HCT116 (cell line): ENCODE measurements around the gene KIF26B. TPM values are rescaled to one million over a fixed set of nuclear protein-coding genes. Genes with fewer than 3 reads are reported as not detected.

Experiments
- ATAC-seq: fragments of 200-7000 bp; cut with Tn5 transposase; 2 replicates; pipeline ENCODE4 v1.9.1; 2020; ENCODE audit warnings: mild to moderate bottlenecking, moderate library complexity
- BruUV-seq: library from RNA; stranded (reverse); fragments of 400-500 nt; replicated peaks from 2 replicates; lab custom pipeline; 2021; lab: Mats Ljungman, UMichigan
- CTCF ChIA-PET: fragments of 300-600 bp; sonication (Branson Sonifier 250); formaldehyde crosslinking; loops from one replicate; lab custom pipeline; 2021; ENCODE audit warnings: antibody characterized with exemption; lab: Charles Lee
- POLR2A ChIA-PET: fragments of 300-600, 350-600 bp; sonication (Branson Sonifier 250); formaldehyde crosslinking; loops from one replicate; lab custom pipeline; 2021; ENCODE audit warnings: antibody characterized with exemption; lab: Charles Lee
- RAD21 ChIA-PET, 2 experiments: fragments of 300-600 bp; sonication (Branson Sonifier 250); formaldehyde crosslinking; loops; one replicate each; lab custom pipeline; 2023; ENCODE audit warnings: low total read pairs in 2 of 2; ENCODE audit not compliant: uncharacterized antibody in 2 of 2, unreplicated experiment in 2 of 2, low non-redundant PET in 1 of 2; lab: Charles Lee
- DNase-seq: peaks from one replicate; pipeline ENCODE4 v3.0.0-alpha.2; 2010; ENCODE audit warnings: low read depth, low spot score
- H2AFZ ChIP-seq: fragments of 200-600 bp; shearing (Covaris generic), sonication (generic); 2 replicates; pipeline ENCODE4 v1.6.1; 2017; ENCODE audit warnings: low read depth, mixed run types, mixed read lengths, antibody characterized with exemption, low read length; ENCODE audit not compliant: poor library complexity, severe bottlenecking
- H3K27ac ChIP-seq: 2 replicates; pipeline ENCODE4 v1.5.1; 2012; ENCODE audit warnings: low read depth, low read length
- H3K27me3 ChIP-seq: fragments of 200-600 bp; sonication (generic); 2 replicates; pipeline ENCODE4 v1.6.1; 2016; ENCODE audit warnings: mixed run types, low read length, mixed read lengths; ENCODE audit not compliant: insufficient read depth
- H3K36me3 ChIP-seq, 2 experiments: fragments of 200-500 bp in 1 of 2; fragments of 200-600 bp in 1 of 2; sonication (Bioruptor generic) in 1 of 2; sonication (generic) in 1 of 2; 2 replicates each; pipeline versions ENCODE4 v1.5.1 to v1.6.1; 2014 to 2016; ENCODE audit warnings: low read length in 2 of 2, inconsistent platforms in 1 of 2, mixed read lengths in 1 of 2, mixed run types in 1 of 2; ENCODE audit not compliant: insufficient read depth in 2 of 2, control insufficient read depth in 1 of 2
- H3K4me1 ChIP-seq, 2 experiments: fragments of 200-600 bp in 1 of 2; sonication (generic) in 1 of 2; 2 replicates each; pipeline versions ENCODE4 v1.5.1 to v1.6.1; 2012 to 2017; ENCODE audit warnings: low read length in 2 of 2, inconsistent platforms in 1 of 2, mild to moderate bottlenecking in 1 of 2, mixed read lengths in 1 of 2, mixed run types in 1 of 2, moderate library complexity in 1 of 2; ENCODE audit not compliant: insufficient read depth in 2 of 2, control insufficient read depth in 1 of 2
- H3K4me2 ChIP-seq: fragments of 200-600 bp; sonication (generic); 2 replicates; pipeline ENCODE4 v1.6.1; 2017; ENCODE audit warnings: mixed run types, low read length, mixed read lengths
- H3K4me3 ChIP-seq, 2 experiments: fragments of 200-600 bp in 1 of 2; sonication (generic) in 1 of 2; replicated peaks in 1 of 2; 2 replicates each; pipeline ENCODE4 v1.5.1; 2011 to 2016; ENCODE audit warnings: low read length in 2 of 2, control low read depth in 1 of 2, low read depth in 1 of 2, mild to moderate bottlenecking in 1 of 2, mixed read lengths in 1 of 2, mixed run types in 1 of 2
- H3K79me2 ChIP-seq: fragments of 200-600 bp; sonication (generic); 2 replicates; pipeline ENCODE4 v1.6.1; 2017; ENCODE audit warnings: mild to moderate bottlenecking, mixed run types, low read length, moderate library complexity, mixed read lengths; ENCODE audit not compliant: insufficient read depth
- H3K9ac ChIP-seq: fragments of 200-600 bp; sonication (generic); 2 replicates; pipeline ENCODE4 v1.6.1; 2016; ENCODE audit warnings: low read length, mixed read lengths
- H3K9me2 ChIP-seq: fragments of 200-600 bp; sonication (generic), shearing (Covaris generic); 2 replicates; pipeline ENCODE4 v1.6.1; 2017; ENCODE audit warnings: mixed run types, mild to moderate bottlenecking, moderate library complexity; ENCODE audit not compliant: insufficient read depth
- H3K9me3 ChIP-seq, 2 experiments: fragments of 200-500 bp in 1 of 2; fragments of 200-600 bp in 1 of 2; sonication (Bioruptor generic) in 1 of 2; sonication (generic) in 1 of 2; 2 replicates each; pipeline ENCODE4 v1.6.1; 2014 to 2017; ENCODE audit warnings: low read length in 2 of 2, mixed read lengths in 2 of 2, inconsistent platforms in 1 of 2, low read depth in 1 of 2, mild to moderate bottlenecking in 1 of 2, mixed run types in 1 of 2, moderate library complexity in 1 of 2; ENCODE audit not compliant: control insufficient read depth in 1 of 2, insufficient read depth in 1 of 2
- H4K20me1 ChIP-seq: fragments of 200-600 bp; sonication (generic), shearing (Covaris generic); 2 replicates; pipeline ENCODE4 v1.6.1; 2017; ENCODE audit warnings: mixed run types, mild to moderate bottlenecking, moderate library complexity; ENCODE audit not compliant: insufficient read depth
- CBX3 ChIP-seq: IDR thresholded peaks from 2 replicates; pipeline ENCODE4 v1.6.1; 2012; ENCODE audit warnings: low read depth
- CEBPB ChIP-seq: IDR thresholded peaks from 2 replicates; pipeline ENCODE4 v1.6.1; 2012; ENCODE audit warnings: low read depth
- ELF1 ChIP-seq: IDR thresholded peaks from 2 replicates; pipeline ENCODE4 v1.6.1; 2012; ENCODE audit warnings: low read depth, borderline replicate concordance
- JUND ChIP-seq: IDR thresholded peaks from 2 replicates; pipeline ENCODE4 v1.6.1; 2012
- RAD21 ChIP-seq: IDR thresholded peaks from 2 replicates; pipeline ENCODE4 v1.6.1; 2012; ENCODE audit warnings: low read depth, mild to moderate bottlenecking
- SP1 ChIP-seq: IDR thresholded peaks from 2 replicates; pipeline ENCODE4 v1.6.1; 2012; ENCODE audit warnings: low read depth
- YY1 ChIP-seq: IDR thresholded peaks from 2 replicates; pipeline ENCODE4 v1.6.1; 2011; ENCODE audit warnings: low read length, low read depth, moderate library complexity, mild to moderate bottlenecking; ENCODE audit not compliant: insufficient replicate concordance; ENCODE audit errors: extremely low read depth
- intact Hi-C: fragments of 100-400 bp; cut with micrococcal nuclease; formaldehyde crosslinking; loops from 2 replicates; pipeline ENCODE4 v1.10.0; 2022
- total RNA-seq: library from RNA; stranded (reverse); gene quantifications from one replicate; pipeline ENCODE4 v1.2.1, GENCODE V29; 2021; ENCODE audit not compliant: unreplicated experiment
- TF ChIP-seq, protein P1 (sequence below): IDR thresholded peaks from 2 replicates; pipeline ENCODE4 v1.6.1; 2012; ENCODE audit warnings: low read depth
- TF ChIP-seq, protein P2 (sequence below): IDR thresholded peaks from 2 replicates; pipeline ENCODE4 v1.6.1; 2011; ENCODE audit warnings: mild to moderate bottlenecking, low read length, moderate library complexity; ENCODE audit not compliant: insufficient replicate concordance; ENCODE audit errors: extremely low read depth

KIF26B gene
- total RNA-seq, 1 experiment from 2014 or later, result 0.49 TPM

DNA sequence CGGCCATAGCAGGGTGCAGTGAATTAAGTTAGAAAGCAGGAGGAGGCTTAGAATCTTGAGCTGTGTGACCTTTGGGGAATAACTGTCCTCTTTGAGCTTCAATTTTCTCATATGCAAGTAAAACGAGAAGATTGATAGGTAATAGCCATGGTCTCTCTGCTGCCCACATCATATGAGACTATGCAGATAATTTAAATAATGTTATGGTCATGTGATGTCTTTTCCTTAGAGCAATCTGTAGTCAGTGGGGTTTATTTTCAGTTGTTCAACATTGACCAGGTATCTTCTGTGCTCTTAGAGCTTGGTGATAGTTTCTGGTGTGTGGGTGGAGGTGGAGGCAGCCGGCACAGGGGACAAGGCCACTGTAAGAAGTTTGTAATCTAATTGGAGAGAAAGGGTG is 537.1 kb downstream of the KIF26B start:
- ATAC-seq, result no peak
- intact Hi-C loops, result no loop called here
- TF ChIP-seq ELF1 (no peak), JUND (no peak), RAD21 (no peak), SP1 (no peak), YY1 (no peak), CEBPB (no peak), CBX3 (no peak)
- TF ChIP-seq, protein P1, sequence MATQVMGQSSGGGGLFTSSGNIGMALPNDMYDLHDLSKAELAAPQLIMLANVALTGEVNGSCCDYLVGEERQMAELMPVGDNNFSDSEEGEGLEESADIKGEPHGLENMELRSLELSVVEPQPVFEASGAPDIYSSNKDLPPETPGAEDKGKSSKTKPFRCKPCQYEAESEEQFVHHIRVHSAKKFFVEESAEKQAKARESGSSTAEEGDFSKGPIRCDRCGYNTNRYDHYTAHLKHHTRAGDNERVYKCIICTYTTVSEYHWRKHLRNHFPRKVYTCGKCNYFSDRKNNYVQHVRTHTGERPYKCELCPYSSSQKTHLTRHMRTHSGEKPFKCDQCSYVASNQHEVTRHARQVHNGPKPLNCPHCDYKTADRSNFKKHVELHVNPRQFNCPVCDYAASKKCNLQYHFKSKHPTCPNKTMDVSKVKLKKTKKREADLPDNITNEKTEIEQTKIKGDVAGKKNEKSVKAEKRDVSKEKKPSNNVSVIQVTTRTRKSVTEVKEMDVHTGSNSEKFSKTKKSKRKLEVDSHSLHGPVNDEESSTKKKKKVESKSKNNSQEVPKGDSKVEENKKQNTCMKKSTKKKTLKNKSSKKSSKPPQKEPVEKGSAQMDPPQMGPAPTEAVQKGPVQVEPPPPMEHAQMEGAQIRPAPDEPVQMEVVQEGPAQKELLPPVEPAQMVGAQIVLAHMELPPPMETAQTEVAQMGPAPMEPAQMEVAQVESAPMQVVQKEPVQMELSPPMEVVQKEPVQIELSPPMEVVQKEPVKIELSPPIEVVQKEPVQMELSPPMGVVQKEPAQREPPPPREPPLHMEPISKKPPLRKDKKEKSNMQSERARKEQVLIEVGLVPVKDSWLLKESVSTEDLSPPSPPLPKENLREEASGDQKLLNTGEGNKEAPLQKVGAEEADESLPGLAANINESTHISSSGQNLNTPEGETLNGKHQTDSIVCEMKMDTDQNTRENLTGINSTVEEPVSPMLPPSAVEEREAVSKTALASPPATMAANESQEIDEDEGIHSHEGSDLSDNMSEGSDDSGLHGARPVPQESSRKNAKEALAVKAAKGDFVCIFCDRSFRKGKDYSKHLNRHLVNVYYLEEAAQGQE, result no peak
- TF ChIP-seq, protein P2, sequence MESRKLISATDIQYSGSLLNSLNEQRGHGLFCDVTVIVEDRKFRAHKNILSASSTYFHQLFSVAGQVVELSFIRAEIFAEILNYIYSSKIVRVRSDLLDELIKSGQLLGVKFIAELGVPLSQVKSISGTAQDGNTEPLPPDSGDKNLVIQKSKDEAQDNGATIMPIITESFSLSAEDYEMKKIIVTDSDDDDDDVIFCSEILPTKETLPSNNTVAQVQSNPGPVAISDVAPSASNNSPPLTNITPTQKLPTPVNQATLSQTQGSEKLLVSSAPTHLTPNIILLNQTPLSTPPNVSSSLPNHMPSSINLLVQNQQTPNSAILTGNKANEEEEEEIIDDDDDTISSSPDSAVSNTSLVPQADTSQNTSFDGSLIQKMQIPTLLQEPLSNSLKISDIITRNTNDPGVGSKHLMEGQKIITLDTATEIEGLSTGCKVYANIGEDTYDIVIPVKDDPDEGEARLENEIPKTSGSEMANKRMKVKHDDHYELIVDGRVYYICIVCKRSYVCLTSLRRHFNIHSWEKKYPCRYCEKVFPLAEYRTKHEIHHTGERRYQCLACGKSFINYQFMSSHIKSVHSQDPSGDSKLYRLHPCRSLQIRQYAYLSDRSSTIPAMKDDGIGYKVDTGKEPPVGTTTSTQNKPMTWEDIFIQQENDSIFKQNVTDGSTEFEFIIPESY, result no peak
- H3K4me1 ChIP-seq, result no peaks in the 10 kb centered on the region
- H3K4me2 ChIP-seq, result no peak overlapping the region
- no peaks in the 10 kb centered on the region for H3K79me2 ChIP-seq
- ChIA-PET CTCF (no interaction called here), POLR2A (no interaction called here), RAD21 (no interaction called here)
- no peak overlapping the region for H3K9ac ChIP-seq
- H3K4me3 ChIP-seq, result no peak overlapping the region
- no peaks in the 10 kb centered on the region for H3K9me2 ChIP-seq
- H3K27ac ChIP-seq, result no peak overlapping the region
- H3K9me3 ChIP-seq, result no peaks in the 10 kb centered on the region
- H2AFZ ChIP-seq, result no peak overlapping the region
- BruUV-seq, result no TSS peak
- H3K27me3 ChIP-seq, result 0 out of 2 replicates have a peak, but pooled peaks cover 5% of the 10 kb centered on the region
- DNase-seq, result no peak
- H3K36me3 ChIP-seq, result no peaks in the 10 kb centered on the region
- no peaks in the 10 kb centered on the region for H4K20me1 ChIP-seq
